Right lobe of liver (tissue), 6 donors: ENCODE measurements around the gene ARF1. TPM values are rescaled to one million over a fixed set of nuclear protein-coding genes. Genes with fewer than 3 reads are reported as not detected.
A peak's percentile ranks its signal among the peaks of the same experiment; 100 is the strongest.

ENCODE experiments used
- ATAC-seq, 4 donors: fragments of 200-7000 bp; cut with Tn5 transposase; one replicate each; pipeline ENCODE4 v1.9.1; 2020; ENCODE audit warnings: mild to moderate bottlenecking in 4 of 4, moderate library complexity in 4 of 4
- DNase-seq, 3 donors: peaks; one replicate each; pipeline ENCODE4 v3.0.0-alpha.2; 2020
- H3K27ac ChIP-seq, 3 donors: fragments of 200-600 bp; one replicate each; pipeline ENCODE4 v1.8.0; 2022
- H3K27me3 ChIP-seq, 2 donors: fragments of 200-600 bp; one replicate each; pipeline ENCODE4 v1.8.0; 2022
- H3K36me3 ChIP-seq, 4 donors: fragments of 200-600 bp; sonication (generic) in 1 of 4; one replicate each; pipeline versions ENCODE4 v1.5.1 to v1.8.0; 2017 to 2022; ENCODE audit warnings: control low read depth in 1 of 4
- H3K4me1 ChIP-seq, 4 donors: fragments of 200-600 bp; sonication (generic) in 1 of 4; one replicate each; pipeline versions ENCODE4 v1.5.1 to v1.8.0; 2017 to 2022; ENCODE audit warnings: control low read depth in 1 of 4
- H3K4me3 ChIP-seq, 3 donors: fragments of 200-600 bp; one replicate each; pipeline ENCODE4 v1.8.0; 2022
- H3K9me3 ChIP-seq, 4 donors: fragments of 200-600 bp; sonication (generic) in 1 of 4; one replicate each; pipeline versions ENCODE4 v1.5.1 to v1.8.0; 2017 to 2022; ENCODE audit warnings: control low read depth in 1 of 4
- POLR2A ChIP-seq: fragments of 450-650 bp; IDR thresholded peaks from one replicate; pipeline ENCODE4 v1.6.1; 2017; ENCODE audit warnings: antibody characterized with exemption, mild to moderate bottlenecking
- WGBS: methylation state at CpG from one replicate; pipeline ENCODE4 v1.1.6; 2018; ENCODE audit warnings: low coverage, low lambda C conversion rate; ENCODE audit not compliant: insufficient coverage; ENCODE audit errors: missing lambda C conversion rate; 5-methylcytosine and 5-hydroxymethylcytosine counted together
- intact Hi-C, 2 donors: fragments of 100-400 bp; cut with DNase I; formaldehyde crosslinking; loops; one replicate each; pipeline versions ENCODE4 v1.11.2 to v1.14.1; 2022
- total RNA-seq, 6 experiments: library from RNA; depleted of rRNA in 2 of 6; stranded (reverse); fragments of >200 nt in 2 of 6; fragmentation: NEBNext Ultra II Directional in 3 of 6; extraction: Animal tissue kit (Norgen Biotek cat#: 25700) in 3 of 6; gene quantifications; one replicate each; pipeline versions ENCODE4 v1.1.0 to v1.2.4, GENCODE V29; 2016 to 2023
- TF ChIP-seq, protein P1 (sequence below), 4 donors: fragments of 200-600 bp in 3 of 4; fragments of 450-650 bp in 1 of 4; IDR thresholded peaks; one replicate each; pipeline versions ENCODE4 v1.5.1 to v1.8.0; 2016 to 2022; ENCODE audit warnings: antibody characterized with exemption in 4 of 4, mild to moderate bottlenecking in 2 of 4
- donor health status: DM: no; HTN: yes; CAD: no.
- donor health status: DM: no; HTN: no; CAD: no.
- donor health status: DM: no; HTN: no; CAD: no.
- donor health status: DM: no; HTN: yes; CAD: no.
- donor health status: DM: no; HTN: yes; CAD: no.

Gene ARF1
- total RNA-seq, 6 experiments from 2014 or later = 143 to 261 (median 193) TPM

DNA sequence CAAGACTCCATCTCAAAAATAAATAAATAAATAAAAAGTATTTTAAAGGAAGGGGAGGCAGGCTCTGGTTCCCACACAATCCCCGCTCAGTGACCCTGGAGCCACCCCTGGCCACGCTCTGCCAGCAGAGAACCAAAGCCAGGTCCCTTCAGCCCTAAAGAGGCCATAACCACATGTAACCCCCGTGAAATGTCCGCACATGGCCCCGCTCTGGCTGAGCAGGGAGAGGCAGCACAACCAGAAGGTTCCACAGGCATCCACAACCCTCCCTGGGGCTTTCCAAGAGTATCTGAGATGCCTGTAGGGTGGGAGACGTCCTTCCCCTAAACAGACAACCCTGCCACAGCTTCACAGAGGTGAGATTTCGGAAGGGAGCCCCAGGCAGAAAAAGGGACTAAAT, 1.4 kb upstream of the ARF1 start:
- no peaks in the 10 kb centered on the region for H3K9me3 ChIP-seq
- ATAC-seq (no peak), DNase-seq (peak in 2 of 3 donors; percentile 25 to 56)
- no peak overlapping the region for H3K27ac ChIP-seq
- TF ChIP-seq, protein P1, sequence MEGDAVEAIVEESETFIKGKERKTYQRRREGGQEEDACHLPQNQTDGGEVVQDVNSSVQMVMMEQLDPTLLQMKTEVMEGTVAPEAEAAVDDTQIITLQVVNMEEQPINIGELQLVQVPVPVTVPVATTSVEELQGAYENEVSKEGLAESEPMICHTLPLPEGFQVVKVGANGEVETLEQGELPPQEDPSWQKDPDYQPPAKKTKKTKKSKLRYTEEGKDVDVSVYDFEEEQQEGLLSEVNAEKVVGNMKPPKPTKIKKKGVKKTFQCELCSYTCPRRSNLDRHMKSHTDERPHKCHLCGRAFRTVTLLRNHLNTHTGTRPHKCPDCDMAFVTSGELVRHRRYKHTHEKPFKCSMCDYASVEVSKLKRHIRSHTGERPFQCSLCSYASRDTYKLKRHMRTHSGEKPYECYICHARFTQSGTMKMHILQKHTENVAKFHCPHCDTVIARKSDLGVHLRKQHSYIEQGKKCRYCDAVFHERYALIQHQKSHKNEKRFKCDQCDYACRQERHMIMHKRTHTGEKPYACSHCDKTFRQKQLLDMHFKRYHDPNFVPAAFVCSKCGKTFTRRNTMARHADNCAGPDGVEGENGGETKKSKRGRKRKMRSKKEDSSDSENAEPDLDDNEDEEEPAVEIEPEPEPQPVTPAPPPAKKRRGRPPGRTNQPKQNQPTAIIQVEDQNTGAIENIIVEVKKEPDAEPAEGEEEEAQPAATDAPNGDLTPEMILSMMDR (IDR thresholded peaks at IDR 0.05) = no peak
- TF ChIP-seq POLR2A = no peak
- 74% methylated on average over 2 of the region's 7 CpGs for WGBS
- no peaks in the 10 kb centered on the region for H3K27me3 ChIP-seq
- peaks cover 0 to 32% (median 14%) of the 10 kb centered on the region in 4 donors for H3K4me1 ChIP-seq
- H3K36me3 ChIP-seq = no peaks in the 10 kb centered on the region
- intact Hi-C loops = no loop called here
- peak overlapping the region; percentile 82 to 99 (median 98) for H3K4me3 ChIP-seq

DNA sequence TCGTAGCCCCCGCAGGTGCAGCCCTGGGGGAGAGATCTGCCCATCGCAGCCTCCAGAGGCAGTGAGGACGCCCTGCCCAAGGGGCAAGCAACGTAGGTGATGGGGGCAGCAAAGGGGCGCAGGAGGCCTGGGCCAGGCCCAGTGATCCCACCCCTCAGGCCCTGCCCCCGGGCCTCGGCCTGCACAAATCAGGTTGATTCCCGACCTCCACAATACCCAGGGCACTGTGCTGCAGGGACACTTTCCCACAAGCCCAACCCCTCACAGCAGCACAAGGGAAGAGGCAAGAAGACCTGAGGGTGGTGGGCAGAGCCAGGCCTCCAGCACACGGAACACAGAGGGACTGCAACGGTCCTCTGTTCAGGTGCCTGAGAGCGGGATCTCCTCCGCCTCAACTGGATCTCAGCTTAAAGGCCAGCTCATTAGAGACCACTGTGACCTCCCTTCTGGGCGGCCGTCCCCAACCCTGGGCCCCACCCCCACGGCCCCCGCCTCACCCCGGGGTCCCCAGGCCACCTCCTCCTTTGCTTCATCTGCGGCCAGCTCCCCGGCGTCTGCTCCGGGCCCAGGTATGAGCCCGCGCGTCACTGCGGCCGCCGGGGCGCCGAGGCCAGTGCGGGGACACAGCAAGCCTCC, 812 bp upstream of the ARF1 start:
- H3K9me3 ChIP-seq = no peaks in the 10 kb centered on the region
- H3K4me1 ChIP-seq = peaks cover 0 to 38% (median 16%) of the 10 kb centered on the region in 4 donors
- H3K27me3 ChIP-seq = no peaks in the 10 kb centered on the region
- ATAC-seq (peak in 3 of 4 donors; percentile 2 to 25 (median 5)), DNase-seq (peak; percentile 29 to 63 (median 55))
- H3K36me3 ChIP-seq = no peaks in the 10 kb centered on the region
- peak overlapping the region; percentile 100 for H3K27ac ChIP-seq
- intact Hi-C loops = no loop called here
- no peak for TF ChIP-seq POLR2A
- TF ChIP-seq, protein P1 (IDR thresholded peaks at IDR 0.05) = no peak
- peak overlapping the region; percentile 82 to 99 (median 98) for H3K4me3 ChIP-seq
- WGBS = 18% methylated on average over 8 of the region's 31 CpGs

DNA sequence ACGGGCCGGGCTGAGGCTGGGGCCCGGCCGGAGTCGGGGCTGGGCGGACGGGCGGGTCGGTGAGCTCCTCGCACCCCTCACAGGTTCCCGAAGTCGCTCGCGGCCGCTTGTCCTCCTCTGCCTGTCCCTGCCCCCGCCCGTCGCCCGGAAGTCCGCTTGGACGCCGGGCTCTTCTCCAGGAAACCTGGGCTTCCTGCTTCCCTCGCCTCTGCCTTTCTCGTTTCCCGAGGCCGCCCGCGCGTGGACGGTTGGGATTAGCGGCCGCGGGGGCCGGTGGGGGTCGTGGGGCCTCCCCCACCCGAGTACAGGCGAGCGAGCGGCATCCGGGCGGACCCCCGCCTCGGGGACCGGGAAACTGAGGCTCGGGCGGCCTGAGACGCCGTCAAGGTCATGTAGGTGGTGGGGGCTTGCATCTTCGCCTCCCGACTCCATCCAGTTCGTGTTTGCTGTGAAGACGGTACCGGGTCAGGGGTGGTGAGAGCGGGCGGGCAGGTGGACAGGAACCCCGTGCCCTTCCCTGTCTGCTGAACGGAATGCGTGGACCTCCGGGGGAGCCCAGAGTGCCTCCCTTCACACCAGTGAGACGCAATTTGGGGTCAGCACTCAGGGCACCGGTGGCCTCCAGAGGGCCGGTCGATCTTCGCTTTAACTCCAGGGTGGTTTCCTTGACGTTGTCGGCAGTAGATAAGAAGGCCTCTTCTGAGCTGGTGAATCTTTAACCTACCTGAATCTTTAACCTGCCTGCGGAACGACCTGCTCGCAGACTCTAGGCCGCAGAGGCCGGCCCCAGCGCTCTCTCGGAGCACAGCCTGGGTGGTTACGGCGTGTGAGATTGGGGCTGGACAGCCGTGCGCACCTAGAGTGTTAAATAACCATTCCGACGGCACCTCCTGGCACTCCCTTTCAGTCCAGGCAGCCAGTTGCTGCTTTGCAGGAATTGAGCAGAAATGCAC, 686 bp downstream of the ARF1 start:
- Histone ChIP-seq H3K4me3 (peak overlapping the region; percentile 82 to 99 (median 98)), H3K27me3 (no peaks in the 10 kb centered on the region), H3K27ac (peak overlapping the region; percentile 100), H3K36me3 (no peaks in the 10 kb centered on the region), H3K4me1 (peaks cover 0 to 53% (median 24%) of the 10 kb centered on the region in 4 donors), H3K9me3 (no peaks in the 10 kb centered on the region)
- peak; percentile 46 for TF ChIP-seq POLR2A
- TF ChIP-seq, protein P1 (IDR thresholded peaks at IDR 0.05) = no peak
- WGBS = under 1% methylated on average over 36 of the region's 79 CpGs
- DNase-seq (peak; percentile 71 to 80 (median 77)), ATAC-seq (peak; percentile 13 to 54 (median 30))
- intact Hi-C loops = no loop called here

DNA sequence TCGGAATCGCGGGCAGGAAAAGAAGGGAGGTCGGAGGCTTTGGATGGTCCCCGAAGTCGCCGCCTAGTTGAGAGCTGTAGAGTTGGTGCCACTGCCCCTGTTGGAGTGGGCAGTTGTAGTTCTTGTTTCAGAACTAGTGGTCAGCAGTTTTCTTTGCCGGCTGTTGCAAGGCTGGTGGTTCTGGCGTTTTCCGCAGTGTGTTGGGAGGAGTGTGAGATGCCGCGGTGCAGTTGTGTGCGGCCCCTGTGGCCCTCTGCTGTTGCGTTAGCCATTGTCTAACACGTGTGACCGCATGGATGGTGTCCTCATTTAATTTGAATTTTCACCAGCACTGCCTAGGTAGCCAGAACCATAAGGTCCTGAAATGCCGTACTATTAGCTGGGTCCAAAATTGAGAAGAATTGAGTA, 1.4 kb downstream of the ARF1 start:
- Histone ChIP-seq H3K27me3 (no peaks in the 10 kb centered on the region), H3K4me3 (peak overlapping the region; percentile 82 to 99 (median 98)), H3K36me3 (peaks cover 0 to 3% (median 0%) of the 10 kb centered on the region in 4 donors), H3K27ac (peak overlapping the region; percentile 100), H3K4me1 (peaks cover 0 to 60% (median 27%) of the 10 kb centered on the region in 4 donors), H3K9me3 (no peaks in the 10 kb centered on the region)
- TF ChIP-seq, protein P1 (IDR thresholded peaks at IDR 0.05) = no peak
- no peak for TF ChIP-seq POLR2A
- ATAC-seq (peak; percentile 0 to 10 (median 5)), DNase-seq (peak in 2 of 3 donors; percentile 39 to 61)
- intact Hi-C loops = no loop called here
- WGBS = 0% methylated on average over 9 of the region's 17 CpGs
